GM18505 (cell line): ENCODE measurements around the gene PROSER3.

ENCODE experiments used
- ATAC-seq: cut with Tn5 transposase; IDR thresholded peaks from one replicate; pipeline ENCODE4 v1.9.1; 2021; ENCODE audit not compliant: unreplicated experiment
- POLR2A ChIP-seq: IDR thresholded peaks from 4 replicates; pipeline ENCODE4 v1.6.1; 2011; ENCODE audit warnings: borderline replicate concordance; ENCODE audit not compliant: insufficient read depth, insufficient read length; ENCODE audit errors: extremely low read depth

PROSER3 gene

DNA sequence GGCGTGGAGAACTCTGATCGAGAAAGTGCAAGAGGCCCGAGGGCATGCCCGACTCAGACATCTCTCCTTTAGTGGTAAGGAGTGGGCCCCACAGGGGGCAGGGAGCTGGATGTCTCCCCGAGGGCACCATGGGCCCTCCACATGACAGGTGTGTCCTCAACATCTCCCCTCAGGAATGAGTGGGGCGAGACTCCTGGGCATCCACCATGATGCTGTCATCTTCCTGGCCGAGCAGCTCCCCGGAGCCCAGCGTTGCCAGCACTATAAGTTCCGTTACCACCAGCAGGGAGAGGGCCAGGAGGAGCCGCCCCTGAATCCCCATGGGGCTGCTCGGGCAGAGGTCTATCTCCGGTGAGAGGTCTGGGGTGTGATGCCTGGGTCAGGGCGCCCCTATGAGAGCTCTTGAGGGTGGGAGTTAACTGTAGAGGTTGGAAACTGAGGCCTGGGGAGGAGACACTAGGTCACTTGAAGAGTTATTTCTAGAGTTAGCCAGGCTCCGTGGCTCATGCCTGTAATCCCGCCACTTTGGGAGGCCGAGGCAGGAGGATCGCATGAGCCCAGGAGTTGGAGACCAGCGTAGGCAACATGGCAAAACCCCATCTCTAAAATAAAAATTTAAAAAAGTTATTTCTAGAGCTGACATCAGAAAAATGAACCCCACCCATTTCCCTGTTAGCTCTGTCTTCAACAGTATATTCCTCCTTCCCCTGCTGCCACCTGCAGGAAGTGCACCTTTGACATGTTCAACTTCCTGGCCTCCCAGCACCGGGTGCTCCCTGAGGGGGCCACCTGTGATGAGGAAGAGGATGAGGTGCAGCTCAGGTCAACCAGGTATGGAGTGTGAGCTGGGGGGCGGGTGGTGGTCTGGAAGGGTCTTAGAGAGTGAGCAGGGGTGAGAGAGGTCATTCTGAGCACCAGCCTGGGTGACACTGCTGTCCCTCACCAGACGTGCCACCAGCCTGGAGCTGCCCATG, 20.8 kb upstream of the PROSER3 start:
- no peak for ATAC-seq

DNA sequence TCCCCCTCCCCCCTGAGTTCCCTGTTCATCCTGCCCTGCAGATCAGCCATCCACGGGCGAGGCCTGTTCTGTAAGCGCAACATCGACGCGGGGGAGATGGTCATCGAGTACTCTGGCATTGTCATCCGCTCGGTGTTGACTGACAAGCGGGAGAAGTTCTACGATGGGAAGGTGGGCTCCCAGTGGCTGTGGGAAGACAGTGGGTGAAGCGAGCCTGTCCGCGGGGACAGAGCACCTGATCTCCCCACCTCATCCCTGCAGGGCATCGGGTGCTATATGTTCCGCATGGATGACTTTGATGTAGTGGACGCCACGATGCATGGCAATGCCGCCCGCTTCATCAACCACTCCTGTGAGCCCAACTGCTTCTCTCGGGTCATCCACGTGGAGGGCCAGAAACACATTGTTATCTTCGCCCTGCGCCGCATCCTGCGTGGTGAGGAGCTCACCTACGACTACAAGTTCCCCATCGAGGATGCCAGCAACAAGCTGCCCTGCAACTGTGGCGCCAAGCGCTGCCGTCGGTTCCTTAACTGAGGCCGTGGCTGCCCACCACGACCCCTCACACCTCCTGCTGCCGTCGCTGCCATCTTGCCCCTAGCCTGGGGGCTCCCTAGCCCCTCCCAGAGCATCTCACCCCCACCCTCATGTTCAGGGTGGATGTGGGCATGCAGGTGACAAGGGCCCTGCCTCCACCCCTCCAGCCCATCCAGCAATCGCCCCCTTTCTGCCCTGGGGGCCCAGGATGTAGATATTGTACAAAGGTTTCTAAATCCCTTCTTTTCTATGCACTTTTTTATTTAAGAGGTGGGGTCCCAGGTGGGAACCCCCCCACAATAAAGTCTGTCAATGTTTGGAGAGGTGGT, 19.7 kb upstream of the PROSER3 start:
- ATAC-seq = no peak
- TF ChIP-seq POLR2A = no peak

More for the DNA sequence above, 20.8 kb upstream of the PROSER3 start:
- TF ChIP-seq POLR2A = peak; percentile 12

DNA sequence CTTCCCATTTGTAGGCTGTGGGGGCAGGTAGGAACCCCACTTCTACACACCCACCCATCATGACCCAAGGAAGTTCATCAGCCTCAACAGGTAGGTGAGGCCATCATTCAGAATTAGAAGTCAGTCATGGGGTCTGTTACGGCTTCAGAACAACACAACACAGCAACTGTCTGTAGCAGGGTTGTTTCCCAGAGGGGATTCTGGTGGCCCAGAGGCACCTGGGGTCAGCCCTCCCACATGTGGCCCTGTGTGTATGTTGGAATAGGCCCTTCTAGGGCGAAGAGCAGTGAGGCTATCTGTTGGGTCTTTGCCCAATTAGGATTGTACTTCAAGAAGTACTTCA, 19.1 kb upstream of the PROSER3 start:
- TF ChIP-seq POLR2A = no peak
- ATAC-seq = no peak

DNA sequence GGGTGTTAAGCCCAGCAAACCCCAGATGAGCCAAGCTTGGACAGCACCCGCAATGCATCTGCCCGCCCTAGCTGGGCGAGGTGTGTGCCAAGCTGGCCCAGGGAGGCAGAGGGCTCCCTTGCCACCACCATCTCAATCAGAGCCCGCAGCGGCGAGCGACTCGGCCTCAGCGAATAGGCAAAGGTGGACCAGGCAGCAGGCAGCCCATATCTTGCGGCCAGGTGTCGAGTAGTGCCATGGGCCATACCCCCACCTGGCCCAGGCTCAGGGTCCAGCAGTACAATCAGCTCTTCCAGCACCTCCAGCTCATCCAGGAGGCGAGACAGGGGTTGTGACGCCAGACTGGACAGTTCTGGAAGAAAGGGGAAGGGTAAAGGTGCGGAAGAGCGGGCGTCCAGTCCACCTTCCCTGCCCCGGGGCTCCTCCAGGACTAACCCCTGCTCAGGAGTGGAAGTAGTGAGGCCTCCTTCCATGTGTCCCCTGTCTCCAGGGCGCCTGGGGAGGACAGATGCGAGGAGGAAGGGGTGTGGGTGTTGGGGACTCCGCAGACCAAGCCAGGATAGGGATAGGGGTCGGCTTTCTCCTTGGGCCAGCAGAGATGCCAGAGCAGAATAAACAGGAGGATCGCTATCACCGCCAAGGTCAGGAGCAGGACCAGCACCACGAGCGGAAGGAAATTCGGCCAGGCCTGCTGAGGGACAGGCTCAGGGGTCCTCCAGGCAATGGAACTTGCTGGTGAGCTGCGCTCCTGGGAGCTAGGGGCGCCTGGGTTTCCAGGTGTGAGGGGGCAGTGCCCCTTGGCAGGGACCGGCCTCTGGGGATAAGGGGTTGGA, 18.5 kb upstream of the PROSER3 start:
- TF ChIP-seq POLR2A = no peak
- no peak for ATAC-seq

DNA sequence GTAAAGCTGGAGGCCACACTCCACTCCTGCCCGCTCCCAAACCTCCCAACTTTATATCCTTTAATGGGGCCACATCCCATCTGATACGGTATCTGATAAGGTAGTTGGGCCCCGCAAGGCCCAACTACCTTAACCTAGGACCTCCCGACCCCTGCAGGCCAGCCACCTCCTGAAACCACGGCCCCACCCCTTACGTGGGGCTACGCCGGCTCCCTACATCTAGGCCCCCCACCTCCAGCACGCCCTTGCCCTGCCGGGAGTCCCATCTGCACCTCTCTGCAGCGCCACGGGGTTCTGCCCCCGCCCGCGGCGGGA, 17.9 kb upstream of the PROSER3 start:
- TF ChIP-seq POLR2A = no peak
- ATAC-seq = peak; percentile 8

DNA sequence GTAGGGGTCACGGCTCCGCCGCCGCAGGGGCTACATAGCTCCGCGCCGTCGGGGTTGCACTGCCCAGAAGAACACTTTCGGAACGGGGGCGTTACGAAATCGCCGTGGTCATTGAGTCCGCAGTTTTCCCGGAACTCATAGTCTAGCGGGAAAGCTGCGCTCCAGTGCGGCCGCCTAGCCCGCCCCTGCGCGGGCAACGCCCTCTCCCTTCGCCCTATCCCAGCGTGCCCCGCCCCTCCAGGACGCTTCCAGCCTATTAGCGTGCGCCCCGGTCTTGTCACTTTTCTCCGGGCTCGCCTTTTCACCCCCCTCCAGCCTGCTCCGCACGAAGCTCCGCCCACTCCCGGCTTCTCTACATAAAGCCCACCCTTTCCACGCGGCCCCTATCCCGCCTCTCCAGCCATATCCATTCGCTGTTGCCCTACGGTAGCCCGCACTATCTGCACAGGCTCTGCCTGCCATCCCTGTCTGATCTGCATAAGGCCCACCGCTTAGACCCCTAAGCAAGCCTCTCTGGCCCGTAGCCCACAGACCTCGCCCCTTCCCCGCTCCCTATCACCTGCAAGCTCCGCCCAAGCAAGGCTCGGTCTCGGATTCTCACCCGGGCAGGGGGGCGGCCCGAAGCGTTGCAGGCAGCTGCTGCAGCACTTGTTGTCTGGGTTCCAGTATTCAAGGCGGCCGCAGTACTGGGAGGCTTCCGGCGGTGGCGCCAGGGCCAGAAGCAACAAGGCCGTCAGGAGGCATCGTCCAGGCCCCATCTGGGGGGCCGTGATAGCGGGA, 17.4 kb upstream of the PROSER3 start:
- TF ChIP-seq POLR2A = peak; percentile 75

DNA sequence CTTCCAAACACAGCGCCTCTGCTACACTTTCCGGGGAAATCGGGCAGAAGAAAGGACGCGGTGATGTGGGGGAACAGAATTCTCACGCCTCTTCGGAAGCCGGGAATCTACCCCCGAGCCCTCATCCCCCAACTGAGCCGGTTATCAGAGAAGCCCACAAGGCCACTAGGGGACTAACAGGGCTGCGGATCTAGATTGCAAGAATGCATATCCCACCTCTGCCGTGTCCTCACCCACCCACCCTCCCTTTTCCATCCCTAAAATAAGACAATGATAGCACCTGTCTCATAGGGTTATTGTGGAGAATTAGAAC, 16.8 kb upstream of the PROSER3 start:
- no peak for TF ChIP-seq POLR2A
- ATAC-seq = no peak

More for the DNA sequence above, 17.4 kb upstream of the PROSER3 start:
- ATAC-seq = peak; percentile 54

DNA sequence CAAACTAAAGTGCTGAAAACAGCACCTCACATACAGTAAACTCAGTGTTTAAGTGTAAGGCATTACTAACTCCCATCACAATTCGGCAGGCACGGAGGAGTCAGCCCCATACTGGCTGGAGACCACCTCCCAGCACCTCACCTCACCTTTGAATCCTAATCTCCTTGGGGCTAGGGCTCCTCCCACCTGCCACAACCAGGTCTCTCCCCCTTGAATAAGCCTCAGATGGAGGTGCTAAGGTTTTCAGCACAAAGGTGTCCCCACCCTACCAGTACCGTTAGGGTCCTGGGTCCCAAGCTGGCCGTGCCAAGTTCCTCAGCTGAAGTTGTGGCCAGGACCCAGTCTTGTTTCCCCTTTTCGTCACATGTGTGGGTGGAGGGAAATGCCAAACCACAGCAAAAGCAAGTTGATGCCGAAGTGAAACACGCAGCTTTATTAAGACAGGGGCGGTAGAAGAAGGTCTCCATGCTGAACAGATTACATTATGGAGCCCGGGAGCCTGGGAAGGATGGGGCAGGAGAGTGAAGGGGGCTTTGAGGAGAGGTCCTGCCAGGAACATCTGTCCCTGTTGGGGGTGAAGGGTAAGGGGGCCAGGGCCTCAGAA, 15.8 kb upstream of the PROSER3 start, which contains the start of gene IGFLR1:
TSS of gene IGFLR1 (minus strand) at position 332 of the 604 bp plus-strand sequence. CDS start 1,272 bp downstream, outside the sequence.
- TF ChIP-seq POLR2A = peak; percentile 79
- ATAC-seq = no peak

DNA sequence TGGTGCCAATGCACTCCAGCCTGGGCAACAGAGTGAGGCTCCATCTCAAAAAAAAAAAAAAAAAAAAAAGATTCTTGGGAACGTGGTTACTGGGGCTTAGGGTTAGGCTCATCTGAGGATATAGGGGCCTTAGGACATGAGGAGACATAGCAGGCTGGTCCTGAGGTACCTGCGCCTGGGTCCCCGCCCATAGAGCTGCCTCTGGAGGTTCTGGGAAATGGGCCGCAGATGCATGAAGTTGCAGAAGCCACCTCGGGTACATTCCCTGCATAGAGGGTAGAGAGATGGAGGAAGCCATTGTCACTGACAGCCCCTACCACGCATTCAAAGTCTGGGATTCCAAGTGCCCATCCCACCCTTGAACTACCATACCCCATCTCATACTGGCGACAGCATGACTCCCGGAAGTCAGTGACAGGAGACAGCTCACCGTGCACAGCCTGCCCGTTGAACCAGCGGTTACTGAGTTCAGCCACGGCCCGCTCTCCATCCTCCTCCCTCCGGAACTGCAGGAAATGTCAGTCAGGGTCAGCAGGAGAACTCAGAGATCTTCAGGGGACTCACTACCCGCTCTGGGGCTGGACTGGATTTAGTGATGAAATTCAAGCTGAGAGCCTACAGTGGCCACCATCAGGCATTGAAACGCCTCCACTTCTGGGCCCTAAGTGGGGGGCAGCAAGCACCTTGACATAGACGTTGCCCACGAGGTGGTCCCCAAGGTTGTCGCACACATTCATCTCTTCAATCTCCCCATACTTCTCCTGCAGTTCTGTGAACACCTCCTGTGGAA, 14.1 kb upstream of the PROSER3 start:
- ATAC-seq = no peak
- no peak for TF ChIP-seq POLR2A

DNA sequence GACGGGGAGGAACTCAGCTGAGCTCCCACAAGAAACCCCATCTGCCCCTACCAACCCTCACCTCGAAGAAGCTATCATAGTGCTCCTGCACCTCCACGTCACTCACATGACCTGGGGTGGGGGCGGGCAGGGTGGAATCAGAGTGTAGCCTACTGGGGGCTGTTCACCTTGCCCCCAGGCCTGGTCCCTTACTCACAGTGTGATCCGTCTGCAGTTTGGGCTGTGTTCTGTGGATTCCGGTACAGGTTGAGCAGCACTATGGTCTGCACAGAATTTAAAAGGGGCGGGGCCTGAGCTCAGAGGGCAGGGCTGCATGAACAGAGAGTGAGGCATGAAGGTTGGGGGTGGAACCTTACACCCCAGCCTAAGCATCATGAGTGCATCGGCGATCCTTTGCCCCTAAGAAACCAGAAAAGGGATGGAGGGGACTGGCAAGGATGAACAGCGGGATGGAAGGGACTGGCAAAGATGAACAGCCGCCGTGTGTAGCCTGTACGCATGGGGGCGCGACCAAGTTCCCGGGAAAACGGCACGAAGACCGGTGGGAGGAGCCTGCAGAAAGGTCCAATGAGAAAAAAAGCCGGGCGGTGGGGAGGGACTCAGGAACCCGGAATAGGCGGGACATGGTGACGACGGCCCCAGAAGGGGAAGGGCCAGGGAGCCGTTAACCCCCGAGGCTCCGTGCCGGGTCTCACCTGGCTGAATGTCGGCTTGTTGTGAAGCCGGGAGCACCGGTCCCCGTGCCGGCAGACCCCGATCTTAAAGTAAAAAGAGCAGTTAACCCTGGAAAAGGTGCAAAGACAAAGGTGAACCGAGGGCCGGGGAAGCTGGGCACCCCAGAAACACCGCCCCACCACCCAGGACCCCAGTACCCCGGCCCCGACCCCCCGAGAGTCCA, 13.3 kb upstream of the PROSER3 start:
- ATAC-seq = peak; percentile 37
- peak; percentile 81 for TF ChIP-seq POLR2A

DNA sequence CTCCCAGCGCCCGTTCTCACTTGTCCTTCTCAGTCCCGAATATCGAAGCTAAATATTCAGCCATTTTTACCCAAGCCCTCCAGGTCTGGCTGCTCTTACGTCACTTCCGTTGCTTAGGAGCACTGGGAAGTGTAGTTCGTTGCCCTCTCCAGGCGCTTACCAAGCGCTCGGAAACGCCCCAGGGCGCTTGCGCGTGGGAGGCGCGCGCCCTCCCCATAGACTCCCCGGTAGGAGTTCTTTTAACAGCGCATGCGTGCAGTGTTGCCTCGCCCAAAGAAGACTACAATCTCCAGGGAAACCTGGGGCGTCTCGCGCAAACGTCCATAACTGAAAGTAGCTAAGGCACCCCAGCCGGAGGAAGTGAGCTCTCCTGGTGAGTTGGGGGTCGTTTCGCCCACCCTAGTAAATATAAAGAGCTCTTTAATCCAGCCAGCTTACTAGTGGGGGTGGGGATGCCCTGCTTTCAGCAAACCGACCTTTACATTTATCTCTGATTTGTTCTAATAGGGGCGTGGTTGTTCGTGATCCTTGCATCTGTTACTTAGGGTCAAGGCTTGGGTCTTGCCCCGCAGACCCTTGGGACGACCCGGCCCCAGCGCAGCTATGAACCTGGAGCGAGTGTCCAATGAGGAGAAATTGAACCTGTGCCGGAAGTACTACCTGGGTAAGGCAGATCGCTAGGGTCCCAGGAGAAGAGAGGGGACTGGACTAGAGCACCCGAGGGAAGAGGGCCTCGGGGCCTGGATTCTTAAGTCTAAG, 12.5 kb upstream of the PROSER3 start, which contains the start of the genes PSENEN and U2AF1L4:
TSS of gene PSENEN (plus strand) at position 324 of the 759 bp plus-strand sequence. CDS start at position 604, 280 bp downstream.
TSS of gene U2AF1L4 (minus strand) at position 91 of the 759 bp plus-strand sequence. CDS start at position 64, 27 bp downstream.
- peak; percentile 69 for TF ChIP-seq POLR2A
- peak; percentile 30 for ATAC-seq
